Keratinocyte (primary cell): Measurements from ENCODE around the gene ARRDC1.
"Not testable (repeated sequence)": the region's sequence is repeated elsewhere in the genome, so short reads cannot be mapped to it uniquely, and the experiment has no call there.

Source experiments
- EZH2 ChIP-seq: IDR thresholded peaks from one replicate; pipeline ENCODE4 v1.6.1; 2012; ENCODE audit warnings: inconsistent platforms, mild to moderate bottlenecking, low read length, moderate library complexity
- TF ChIP-seq, protein P1 (sequence below), 3 experiments: IDR thresholded peaks in 1 of 3; conservative IDR thresholded peaks in 1 of 3; optimal IDR thresholded peaks in 1 of 3; 2 replicates in 2 of 3; 3 replicates in 1 of 3; pipeline versions ENCODE3 to v1.5.1; 2011; ENCODE audit warnings: low read length in 3 of 3, mild to moderate bottlenecking in 3 of 3, moderate library complexity in 2 of 3, control low read depth in 1 of 3, inconsistent platforms in 1 of 3; ENCODE audit not compliant: insufficient read depth in 2 of 3; ENCODE audit errors: extremely low read depth in 1 of 3

DNA sequence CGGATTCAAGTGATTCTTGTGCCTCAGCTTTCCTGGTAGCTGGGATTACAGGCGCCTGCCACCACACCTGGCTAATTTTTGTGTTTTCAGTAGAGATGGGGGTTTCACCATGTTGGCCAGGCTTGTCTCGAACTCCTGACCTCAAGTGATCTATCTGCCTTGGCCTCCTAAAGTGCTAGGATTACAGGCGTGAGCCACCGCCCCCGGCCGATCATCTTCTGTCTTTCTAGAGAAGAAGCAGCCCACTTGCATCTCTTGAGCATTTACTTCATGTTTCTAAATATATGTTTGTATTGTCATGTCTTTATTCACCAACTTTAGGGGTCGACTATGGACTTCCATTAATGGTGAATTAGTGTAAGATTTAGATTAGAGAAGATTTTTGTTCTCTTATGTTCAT is 16.7 kb downstream of the ARRDC1 start:
- not testable (repeated sequence) for TF ChIP-seq EZH2
- TF ChIP-seq, protein P1, sequence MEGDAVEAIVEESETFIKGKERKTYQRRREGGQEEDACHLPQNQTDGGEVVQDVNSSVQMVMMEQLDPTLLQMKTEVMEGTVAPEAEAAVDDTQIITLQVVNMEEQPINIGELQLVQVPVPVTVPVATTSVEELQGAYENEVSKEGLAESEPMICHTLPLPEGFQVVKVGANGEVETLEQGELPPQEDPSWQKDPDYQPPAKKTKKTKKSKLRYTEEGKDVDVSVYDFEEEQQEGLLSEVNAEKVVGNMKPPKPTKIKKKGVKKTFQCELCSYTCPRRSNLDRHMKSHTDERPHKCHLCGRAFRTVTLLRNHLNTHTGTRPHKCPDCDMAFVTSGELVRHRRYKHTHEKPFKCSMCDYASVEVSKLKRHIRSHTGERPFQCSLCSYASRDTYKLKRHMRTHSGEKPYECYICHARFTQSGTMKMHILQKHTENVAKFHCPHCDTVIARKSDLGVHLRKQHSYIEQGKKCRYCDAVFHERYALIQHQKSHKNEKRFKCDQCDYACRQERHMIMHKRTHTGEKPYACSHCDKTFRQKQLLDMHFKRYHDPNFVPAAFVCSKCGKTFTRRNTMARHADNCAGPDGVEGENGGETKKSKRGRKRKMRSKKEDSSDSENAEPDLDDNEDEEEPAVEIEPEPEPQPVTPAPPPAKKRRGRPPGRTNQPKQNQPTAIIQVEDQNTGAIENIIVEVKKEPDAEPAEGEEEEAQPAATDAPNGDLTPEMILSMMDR (optimal IDR thresholded peaks at IDR 0.05 in 1 of 3, IDR thresholded peaks at IDR 0.05 in 1 of 3, conservative IDR thresholded peaks at IDR 0.05 in 1 of 3; ENCODE audit: extremely low read depth in 1 of 3, insufficient read depth in 2 of 3, low read length in 3 of 3), result not testable (repeated sequence)
